Measurements from ENCODE around the gene GNG3.

DNA sequence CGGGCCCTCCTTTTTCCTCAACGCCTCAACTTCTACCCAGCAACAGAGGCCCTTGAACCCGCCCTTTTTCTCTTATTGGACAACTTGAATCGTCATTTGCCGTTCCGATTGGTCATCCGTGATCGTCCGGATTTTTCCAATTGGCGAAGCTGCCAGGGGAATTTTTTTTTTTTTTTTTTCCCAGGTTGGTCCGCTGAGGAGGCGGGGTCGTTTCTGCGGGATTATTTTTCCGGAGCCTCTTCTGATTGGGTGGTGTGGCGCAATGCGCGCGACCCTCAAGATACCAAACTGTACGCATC lies 20.3 kb downstream of the GNG3 start:
- TF ChIP-seq CTCF (IDR thresholded peaks at IDR 0.05) (no peak), POLR2A (IDR thresholded peaks at IDR 0.05) (no peak)

All from lower leg skin (tissue), 3 donors.